Stimulated activated effector memory CD8-positive, alpha-beta T cell treated with anti-CD3 and anti-CD28 coated beads, Interleukin-12 subunit alpha, Interleukin-12 subunit beta, amount 100 ng/mL, for 72 hours (primary cell): ENCODE results near the gene IFNL4.
A peak's percentile ranks its signal among the peaks of the same experiment; 100 is the strongest.

Source experiments
- ATAC-seq: fragments of 150-1000 bp; cut with Tn5 transposase; 2 replicates; pipeline ENCODE4 v1.10.0; 2021
- DNase-seq, 2 donors: peaks; one replicate each; pipeline ENCODE4 v3.0.0; 2021 to 2022; ENCODE audit warnings: low spot score in 2 of 2
- H3K27ac Mint-ChIP-seq: one replicate; pipeline ENCODE4 v1.8.0; 2022; ENCODE audit warnings: mild to moderate bottlenecking, mixed read lengths
- H3K36me3 Mint-ChIP-seq: one replicate; pipeline ENCODE4 v1.8.0; 2022; ENCODE audit warnings: mild to moderate bottlenecking, mixed read lengths
- H3K4me1 Mint-ChIP-seq: one replicate; pipeline ENCODE4 v1.8.0; 2022; ENCODE audit warnings: mixed read lengths
- H3K4me3 Mint-ChIP-seq: one replicate; pipeline ENCODE4 v1.8.0; 2022; ENCODE audit warnings: mild to moderate bottlenecking, mixed read lengths
- H3K9me3 Mint-ChIP-seq: one replicate; pipeline ENCODE4 v1.8.0; 2022; ENCODE audit warnings: mixed read lengths

The IFNL4 gene

DNA sequence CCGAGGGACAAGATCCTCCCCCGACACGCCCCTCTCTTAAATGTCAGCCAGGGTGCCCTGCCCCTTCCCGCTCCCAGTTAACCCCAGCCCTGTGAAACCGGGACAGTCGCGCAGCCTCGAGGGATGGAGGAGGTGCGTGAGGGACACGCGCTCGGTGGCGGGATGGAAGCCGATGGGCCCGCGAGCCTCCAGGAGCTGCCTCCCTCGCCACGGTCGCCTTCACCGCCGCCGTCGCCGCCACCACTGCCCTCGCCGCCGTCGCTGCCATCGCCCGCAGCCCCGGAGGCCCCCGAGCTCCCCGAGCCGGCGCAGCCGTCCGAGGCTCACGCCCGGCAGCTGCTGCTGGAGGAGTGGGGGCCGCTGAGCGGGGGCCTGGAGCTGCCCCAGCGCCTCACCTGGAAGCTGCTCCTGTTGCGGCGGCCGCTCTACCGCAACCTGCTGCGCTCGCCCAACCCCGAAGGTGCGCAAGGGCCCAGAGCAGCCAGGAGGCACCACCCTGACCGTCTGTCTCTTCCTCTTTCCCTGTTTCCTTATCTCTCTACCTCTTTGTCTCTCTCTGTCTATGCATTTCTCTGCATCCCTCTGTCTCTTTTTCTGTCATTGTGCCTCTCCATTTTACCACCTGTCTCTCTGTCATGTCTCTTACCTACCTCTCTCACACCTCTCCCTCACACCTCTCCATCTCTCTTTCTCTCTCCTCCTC lies 51.6 kb downstream of the IFNL4 start, which contains the start of gene NCCRP1:
Gene NCCRP1, plus strand, starts transcription at position 105 of the 703 bp plus-strand sequence. Its CDS starts 19 bp downstream, at position 124.
- Mint-ChIP-seq H3K4me3 (peak within 1 kb of the TSS; percentile 40), H3K4me1 (peaks cover 28% of the 10 kb centered on the region), H3K27ac (no peak within 1 kb of the TSS), H3K36me3 (no peaks in the 10 kb centered on the region), H3K9me3 (no peaks in the 10 kb centered on the region)
- DNase-seq (no peak), ATAC-seq (peak; percentile 32)

DNA sequence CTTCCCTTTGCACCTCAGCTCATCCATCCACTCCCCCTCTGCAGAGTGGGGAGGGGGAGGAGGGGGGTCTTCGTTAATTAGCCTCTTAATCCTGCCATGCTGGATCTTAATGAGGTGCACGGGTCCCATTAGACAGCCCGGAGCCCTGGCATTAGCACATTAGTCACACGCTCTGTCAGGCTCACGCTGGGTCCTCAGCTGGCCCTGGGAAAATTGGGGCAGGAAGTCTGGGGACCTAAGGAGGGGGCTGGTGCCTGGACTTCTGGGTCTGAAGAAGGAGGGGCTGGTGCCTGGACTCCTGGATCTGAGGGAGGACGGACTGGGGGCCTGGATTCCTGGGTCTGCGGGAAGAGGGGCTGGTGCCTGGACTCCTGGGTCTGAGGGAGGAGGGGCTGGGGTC lies 52.3 kb downstream of the IFNL4 start:
- Mint-ChIP-seq H3K4me1 (peaks cover 28% of the 10 kb centered on the region), H3K36me3 (no peaks in the 10 kb centered on the region), H3K27ac (no peak overlapping the region), H3K4me3 (peak overlapping the region; percentile 39), H3K9me3 (no peaks in the 10 kb centered on the region)
- no peak for DNase-seq
- no peak for ATAC-seq
